Measurements from ENCODE around the gene MARCHF2.
"Not testable (repeated sequence)": the region's sequence is repeated elsewhere in the genome, so short reads cannot be mapped to it uniquely, and the experiment has no call there.

MARCHF2 gene

DNA sequence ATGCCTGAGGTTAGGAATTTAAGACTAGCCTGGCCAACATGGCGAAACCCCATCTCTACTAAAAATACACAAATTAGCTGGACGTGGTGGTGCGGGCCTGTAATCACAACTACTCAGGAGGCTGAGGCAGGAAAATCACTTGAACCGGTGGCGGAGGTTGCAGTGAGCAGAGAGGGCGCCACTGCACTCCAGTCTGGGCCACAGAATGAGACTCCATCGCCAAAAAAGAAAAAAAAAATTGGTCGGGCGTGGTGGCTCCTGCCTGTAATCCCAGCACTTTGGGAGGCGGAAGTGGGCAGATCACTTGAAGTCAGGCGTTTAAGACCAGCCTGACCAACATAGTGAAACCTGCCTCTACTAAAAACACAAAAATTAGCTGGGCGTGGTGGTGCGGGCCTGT, 2.4 kb upstream of the MARCHF2 start:
- DNase-seq (ENCODE audit: low spot score): not testable (repeated sequence)

- DNase-seq (ENCODE audit: low spot score): no peak
Observed at GRCh38 chr19:8413629-8413995, 507 bp downstream of the MARCHF2 start.

DNA sequence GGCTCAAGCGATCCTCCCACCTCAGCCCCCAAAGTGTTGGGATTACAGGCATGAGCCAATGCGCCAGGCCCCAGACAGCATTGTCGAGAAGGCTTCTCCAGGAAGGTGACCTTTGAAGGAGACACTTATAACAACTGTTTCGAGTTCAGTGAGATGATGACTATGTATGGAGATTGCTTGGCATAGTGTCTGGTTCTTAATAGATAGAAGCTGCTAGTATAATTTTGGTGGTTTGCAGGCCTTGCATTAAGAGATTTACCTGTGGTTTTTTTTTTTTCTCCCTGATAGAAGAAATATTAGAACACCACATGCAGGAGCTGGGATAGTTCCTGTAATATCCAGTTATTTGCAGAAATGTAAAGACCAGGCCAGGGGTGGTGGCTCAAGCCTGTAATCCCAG, 3.7 kb downstream of the MARCHF2 start:
- no peak for DNase-seq (ENCODE audit: low spot score)

DNA sequence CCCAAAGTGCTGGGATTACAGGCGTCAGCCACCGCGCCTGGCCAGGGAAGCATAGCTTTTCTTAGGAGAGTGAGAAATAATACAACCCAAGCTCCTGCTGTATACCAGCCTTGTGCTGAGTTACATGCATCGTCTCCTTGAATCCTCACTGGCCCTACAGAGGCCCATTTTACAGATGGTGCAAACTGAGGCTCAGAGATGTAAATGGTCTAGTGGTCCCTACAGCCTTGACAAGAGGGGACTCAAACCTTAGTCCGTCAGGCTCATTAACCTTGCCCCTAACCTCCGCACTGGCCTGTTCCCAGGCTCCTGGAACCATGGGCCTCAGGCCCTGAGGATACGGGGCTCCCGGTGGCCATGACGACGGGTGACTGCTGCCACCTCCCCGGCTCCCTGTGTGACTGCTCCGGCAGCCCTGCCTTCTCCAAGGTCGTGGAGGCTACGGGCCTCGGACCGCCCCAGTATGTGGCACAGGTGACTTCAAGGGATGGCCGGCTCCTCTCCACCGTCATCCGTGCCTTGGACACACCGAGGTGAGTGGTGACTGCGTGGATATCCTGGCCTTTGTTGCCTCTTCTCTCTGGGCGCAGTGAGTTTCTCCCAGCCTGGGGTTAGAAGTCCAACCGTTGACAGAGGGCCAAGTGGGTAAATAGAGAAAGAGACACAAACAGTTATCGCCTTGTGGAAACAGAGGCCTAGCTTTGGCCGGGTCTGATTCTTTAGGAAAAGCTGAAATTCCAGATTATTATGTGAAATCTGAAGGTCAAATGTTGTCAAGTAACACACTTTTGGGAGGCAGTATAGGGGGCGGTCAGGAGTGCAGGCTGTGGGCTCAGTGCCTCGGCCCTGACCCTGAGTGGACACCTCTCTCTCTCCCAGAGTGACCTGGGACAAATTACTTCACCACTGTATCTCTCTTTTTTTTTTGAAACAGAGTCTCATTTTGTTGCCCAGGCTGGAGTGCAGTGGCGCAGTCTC, 8.7 kb downstream of the MARCHF2 start:
- DNase-seq (ENCODE audit: low spot score): no peak

- peak; percentile 96 for DNase-seq (ENCODE audit: low spot score)
Observed at GRCh38 chr19:8423817-8424223, 10.7 kb downstream of the MARCHF2 start.

- DNase-seq (ENCODE audit: low spot score): not testable (repeated sequence)
Observed at GRCh38 chr19:8425331-8425730, 12.2 kb downstream of the MARCHF2 start.

- DNase-seq (ENCODE audit: low spot score): no peak
Observed at GRCh38 chr19:8426283-8426682, 13.2 kb downstream of the MARCHF2 start.

- no peak for DNase-seq (ENCODE audit: low spot score)
Observed at GRCh38 chr19:8429044-8429443, 15.9 kb downstream of the MARCHF2 start.

DNA sequence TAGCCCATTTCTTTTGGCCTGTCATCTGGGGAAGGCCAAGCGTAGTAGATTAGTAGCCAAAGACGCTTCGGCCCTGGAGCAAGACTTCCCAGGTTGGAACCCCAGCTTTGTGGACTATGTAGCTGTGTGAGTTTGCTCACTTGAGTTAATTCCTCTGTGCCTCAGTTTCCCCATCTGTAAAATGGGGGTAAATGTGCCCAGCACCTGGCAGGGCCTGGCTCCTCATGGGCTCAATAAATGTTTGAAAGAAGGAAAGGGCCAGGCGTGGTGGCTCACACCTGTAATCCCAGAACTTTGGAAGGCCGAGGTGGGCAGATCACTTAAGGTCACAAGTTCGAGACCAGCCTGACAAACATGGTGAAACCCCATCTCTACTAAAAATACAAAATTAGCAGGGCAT, 16.7 kb downstream of the MARCHF2 start:
- no peak for DNase-seq (ENCODE audit: low spot score)

GRCh38 chr19:8430650-8431049, 17.5 kb downstream of the MARCHF2 start:
- DNase-seq (ENCODE audit: low spot score): no peak

GRCh38 chr19:8438236-8438635, 25.1 kb downstream of the MARCHF2 start:
- no peak for DNase-seq (ENCODE audit: low spot score)

DNA sequence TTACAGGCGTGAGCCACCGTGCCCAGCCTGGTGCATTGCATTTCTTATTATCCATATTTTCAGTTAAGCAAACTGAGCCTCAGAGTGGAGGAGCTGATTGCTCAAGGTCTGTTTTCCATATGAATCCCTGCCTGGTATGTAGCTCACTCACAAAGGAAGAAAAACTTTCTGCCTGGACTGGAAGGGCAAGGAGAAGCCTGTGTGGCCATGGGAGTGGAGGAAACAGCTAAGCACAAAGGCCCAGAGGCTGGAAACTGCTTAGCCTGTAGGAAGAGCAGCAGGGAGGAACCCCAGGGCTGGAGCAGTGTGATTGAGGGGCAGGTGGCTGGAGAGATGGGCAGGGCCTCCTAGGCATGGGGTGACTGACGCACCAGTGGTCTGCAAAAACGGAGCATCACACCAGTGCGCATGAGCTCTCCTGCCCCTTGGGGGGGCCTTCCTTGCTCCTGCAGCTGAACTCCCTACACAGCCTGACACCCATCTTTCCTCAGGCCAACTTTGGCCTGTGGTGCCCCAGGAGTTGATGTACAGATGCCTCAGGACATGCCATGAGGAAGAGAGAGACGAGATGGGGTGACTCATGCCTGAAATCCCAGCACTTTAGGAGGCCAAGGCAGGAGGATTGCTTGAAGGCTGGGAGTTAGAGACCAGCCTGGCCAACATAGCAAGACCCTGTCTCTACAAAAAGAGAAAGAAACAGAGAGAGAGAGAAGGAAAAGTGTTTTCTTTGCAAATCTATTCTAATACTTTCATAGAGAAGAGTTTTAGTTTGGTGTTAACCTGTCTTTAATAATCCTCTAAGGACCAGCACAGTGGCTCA, 28.8 kb downstream of the MARCHF2 start:
- DNase-seq (ENCODE audit: low spot score): no peak

- not testable (repeated sequence) for DNase-seq (ENCODE audit: low spot score)
Observed at GRCh38 chr19:8444140-8444676, 31.1 kb downstream of the MARCHF2 start.

DNA sequence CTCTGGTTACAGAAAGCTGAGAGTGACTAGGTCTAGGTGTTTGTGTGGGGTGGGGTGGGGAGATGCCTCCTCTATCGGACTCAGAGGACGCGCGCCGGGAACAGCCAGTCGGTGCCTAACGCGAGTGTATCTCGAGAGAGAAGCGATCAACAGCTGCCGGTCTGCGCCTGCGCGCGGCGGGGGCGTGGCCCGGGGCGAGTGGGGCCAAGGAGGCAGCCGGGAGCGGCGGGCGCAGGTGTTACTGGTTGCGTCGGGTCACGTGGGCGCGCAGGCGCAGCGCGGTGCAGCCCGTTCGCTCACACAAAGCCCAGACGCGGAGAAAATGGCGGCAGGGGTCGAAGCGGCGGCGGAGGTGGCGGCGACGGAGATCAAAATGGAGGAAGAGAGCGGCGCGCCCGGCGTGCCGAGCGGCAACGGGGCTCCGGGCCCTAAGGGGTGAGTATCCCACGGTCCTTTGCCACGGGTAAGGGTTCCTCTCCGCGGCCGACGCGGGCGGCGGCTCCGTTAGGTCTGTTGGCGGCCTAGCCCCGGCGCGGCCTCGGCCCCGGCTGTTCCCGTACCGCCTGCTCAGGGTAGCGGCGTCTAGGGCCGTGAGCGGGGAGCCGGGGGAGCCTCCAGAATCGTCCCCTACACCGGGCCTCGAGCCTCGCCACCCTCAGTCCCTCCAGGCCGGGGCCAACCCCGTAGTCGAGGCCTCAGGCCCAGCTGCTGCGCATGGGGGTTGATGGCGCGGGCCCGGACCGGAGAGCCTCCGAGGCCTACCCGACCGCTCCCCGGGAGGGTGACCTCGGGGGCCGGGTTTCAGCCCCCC, 31.8 kb downstream of the MARCHF2 start, which contains the start of gene HNRNPM:
HNRNPM (plus strand) TSS at position 299 of the 811 bp plus-strand sequence; CDS start at position 323, 24 bp downstream.
- peak; percentile 99 for DNase-seq (ENCODE audit: low spot score)

GRCh38 chr19:8445488-8446001, 32.4 kb downstream of the MARCHF2 start:
- peak; percentile 29 for DNase-seq (ENCODE audit: low spot score)

- DNase-seq (ENCODE audit: low spot score): no peak
Observed at GRCh38 chr19:8446061-8446709, 33.1 kb downstream of the MARCHF2 start.

DNA sequence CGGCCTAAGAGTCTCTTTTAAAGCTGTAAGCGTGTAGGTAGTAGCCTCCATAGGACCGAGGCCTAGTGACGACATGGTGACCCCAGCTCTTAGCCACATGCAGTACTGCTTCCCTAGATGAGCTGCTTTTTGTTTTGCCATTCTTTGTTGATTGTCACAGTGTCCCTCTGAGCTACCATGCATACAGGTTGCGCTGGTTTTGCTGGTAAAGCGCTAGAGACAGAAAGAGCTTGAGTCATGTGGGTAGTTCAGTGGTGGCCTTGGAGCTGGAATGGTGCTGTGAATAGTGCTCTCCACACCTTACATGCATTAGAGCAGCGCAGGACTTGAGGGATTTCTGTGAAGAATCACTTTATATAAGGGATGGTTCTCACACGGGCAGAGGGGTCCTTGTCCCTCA, 36.7 kb downstream of the MARCHF2 start:
- DNase-seq (ENCODE audit: low spot score): no peak

DNA sequence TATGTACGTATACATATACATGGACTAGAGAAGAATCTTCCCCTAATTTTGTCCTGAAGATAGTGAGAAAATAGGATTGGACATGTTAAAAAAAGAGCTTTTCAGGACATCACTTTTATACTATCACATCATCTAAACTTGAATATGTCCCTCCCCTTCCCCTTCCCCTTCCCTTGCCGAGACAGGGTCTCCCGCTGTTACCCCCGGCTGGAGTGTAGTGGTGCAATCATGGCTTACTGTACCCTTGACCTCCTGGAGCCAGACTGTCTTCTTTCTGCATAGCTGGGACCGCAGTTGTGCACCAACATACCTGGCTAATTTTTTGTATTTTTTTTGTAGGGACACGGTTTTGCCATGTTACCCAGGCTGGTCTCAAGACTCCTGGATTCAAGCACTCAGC, 38.3 kb downstream of the MARCHF2 start:
- DNase-seq (ENCODE audit: low spot score): no peak

GRCh38 chr19:8451885-8452284, 38.8 kb downstream of the MARCHF2 start:
- peak; percentile 62 for DNase-seq (ENCODE audit: low spot score)

DNA sequence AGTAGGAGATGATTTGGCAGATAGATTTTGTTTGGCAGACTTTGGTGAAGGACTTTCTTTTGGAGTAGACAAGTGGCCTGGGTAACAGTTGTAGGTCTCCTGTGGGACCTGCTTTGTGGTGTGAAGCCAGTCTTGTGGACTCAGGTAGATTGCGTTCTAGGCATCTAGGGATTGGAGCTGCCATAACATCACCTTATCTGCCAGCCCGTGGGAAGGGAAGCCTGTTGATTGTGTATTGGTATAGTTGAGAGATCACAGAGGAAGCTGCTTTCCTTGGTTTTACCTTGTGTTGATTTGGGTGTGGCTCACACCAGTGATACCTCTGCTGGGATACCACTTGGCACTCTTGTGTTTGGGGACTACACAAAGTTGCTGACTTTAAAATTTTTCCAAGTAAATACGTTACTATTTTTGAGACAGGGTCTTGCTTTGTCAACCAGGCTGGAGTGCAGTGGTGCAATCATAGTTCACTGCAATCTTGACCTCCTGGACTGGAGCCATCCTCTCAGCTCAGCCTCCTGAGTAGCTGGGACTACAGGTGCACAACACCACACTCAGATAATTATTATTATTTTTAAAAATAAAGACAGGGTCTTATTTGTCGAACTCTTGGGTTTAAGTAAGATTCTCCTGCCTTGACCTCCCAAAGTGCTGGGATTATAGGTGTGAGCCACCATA, 39.5 kb downstream of the MARCHF2 start:
- DNase-seq (ENCODE audit: low spot score): no peak

Data from AG08395 (cell line).